ENCODE data around the gene DHRS2. TPM values are rescaled to one million over a fixed set of nuclear protein-coding genes. Genes with fewer than 3 reads are reported as not detected.

DHRS2 gene
- polyA plus RNA-seq, 2 donors = 0.14 TPM

DNA sequence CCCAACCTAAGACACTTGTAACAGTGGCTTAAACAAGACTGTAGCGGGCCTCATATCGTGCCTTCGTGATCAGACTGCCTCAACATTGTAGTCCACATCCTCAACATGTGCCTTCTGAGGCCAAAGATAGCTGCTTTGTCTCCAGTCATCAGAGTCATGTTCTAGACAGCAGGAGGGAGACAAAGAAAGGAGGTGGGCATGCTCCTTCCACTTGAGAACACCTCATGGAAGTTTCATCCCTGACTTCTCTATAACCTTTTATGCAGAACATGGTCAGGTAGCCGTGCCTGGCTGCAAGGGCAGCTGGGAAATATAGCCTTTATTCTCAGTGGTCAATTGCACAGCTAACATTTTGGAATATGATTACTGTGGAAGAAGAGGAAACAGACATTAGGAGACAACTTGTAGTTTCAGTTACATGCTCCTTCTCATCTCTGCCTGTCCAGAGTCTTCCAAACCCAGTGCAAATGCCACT is 25.3 kb upstream of the DHRS2 start:
- no peaks in the 10 kb centered on the region for H3K9me3 ChIP-seq (ENCODE audit: control insufficient read depth in 2 of 2, insufficient read depth in 1 of 2, low read depth in 1 of 2, low read length in 1 of 2)
- no peaks in the 10 kb centered on the region for H3K36me3 ChIP-seq (ENCODE audit: control insufficient read depth in 2 of 2, insufficient read depth in 2 of 2, low read length in 1 of 2)
- no peaks in the 10 kb centered on the region for H3K27me3 ChIP-seq (ENCODE audit: control insufficient read depth in 1 of 2, insufficient read depth in 2 of 2, low read length in 2 of 2)
- no peak overlapping the region for H3K27ac ChIP-seq (ENCODE audit: low read depth in 2 of 2, low read length in 1 of 2)
- H3K4me3 ChIP-seq (ENCODE audit: low read depth in 1 of 2, low read length in 2 of 2) = no peak overlapping the region
- H3K4me1 ChIP-seq (ENCODE audit: control insufficient read depth in 2 of 2, insufficient read depth in 2 of 2, low read length in 1 of 2) = no peaks in the 10 kb centered on the region
- WGBS, 2 donors = 56% methylated on average over 4 of the region's 4 CpGs

DNA sequence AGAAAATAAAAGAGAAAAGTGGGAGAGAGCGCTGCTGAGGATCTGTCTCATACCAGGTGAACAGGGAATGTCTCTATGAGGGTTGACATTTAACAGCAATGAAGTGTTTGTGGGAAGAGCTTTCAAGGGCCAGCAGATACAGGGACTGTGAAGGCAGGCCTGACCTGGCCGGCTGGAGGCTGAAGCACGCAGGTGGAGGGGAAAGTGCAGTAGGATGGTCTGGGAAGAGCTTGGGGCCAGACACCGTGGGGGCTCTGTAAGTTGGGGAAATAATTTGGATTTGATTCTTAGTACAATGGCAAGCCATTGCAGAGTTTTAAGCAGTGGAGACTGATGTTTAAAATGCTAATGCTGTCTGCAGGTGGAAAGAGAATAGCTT is 23.8 kb upstream of the DHRS2 start:
- H3K9me3 ChIP-seq (ENCODE audit: control insufficient read depth in 2 of 2, insufficient read depth in 1 of 2, low read depth in 1 of 2, low read length in 1 of 2) = no peaks in the 10 kb centered on the region
- H3K4me1 ChIP-seq (ENCODE audit: control insufficient read depth in 2 of 2, insufficient read depth in 2 of 2, low read length in 1 of 2) = no peaks in the 10 kb centered on the region

DNA sequence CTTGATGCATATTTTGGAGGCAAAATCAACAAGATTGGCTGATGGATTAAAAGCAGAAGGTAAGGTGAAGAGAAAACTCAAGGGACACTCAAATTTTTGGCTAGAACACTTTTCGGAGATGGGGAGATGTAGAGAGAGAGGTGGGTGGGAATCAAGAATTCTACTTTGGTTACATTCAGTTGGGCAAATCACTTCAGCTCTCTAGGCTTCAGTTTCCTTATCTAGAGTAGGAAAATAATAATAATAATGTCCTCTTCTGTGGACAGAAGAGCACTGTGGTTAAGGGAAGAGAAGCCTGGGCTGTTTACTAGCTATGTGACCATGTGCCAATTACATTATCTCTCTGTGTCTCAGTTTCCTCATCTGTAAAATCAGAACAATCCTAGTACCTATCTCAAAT is 23.4 kb upstream of the DHRS2 start:
- H3K4me3 ChIP-seq (ENCODE audit: low read depth in 1 of 2, low read length in 2 of 2) = no peak overlapping the region
- no peaks in the 10 kb centered on the region for H3K27me3 ChIP-seq (ENCODE audit: control insufficient read depth in 1 of 2, insufficient read depth in 2 of 2, low read length in 2 of 2)
- H3K4me1 ChIP-seq (ENCODE audit: control insufficient read depth in 2 of 2, insufficient read depth in 2 of 2, low read length in 1 of 2) = no peaks in the 10 kb centered on the region
- 91 to 98% methylated on average over 1 of the region's 1 CpG for WGBS, 2 donors
- no peaks in the 10 kb centered on the region for H3K9me3 ChIP-seq (ENCODE audit: control insufficient read depth in 2 of 2, insufficient read depth in 1 of 2, low read depth in 1 of 2, low read length in 1 of 2)
- no peak overlapping the region for H3K27ac ChIP-seq (ENCODE audit: low read depth in 2 of 2, low read length in 1 of 2)
- no peaks in the 10 kb centered on the region for H3K36me3 ChIP-seq (ENCODE audit: control insufficient read depth in 2 of 2, insufficient read depth in 2 of 2, low read length in 1 of 2)

More for the DNA sequence above, 23.8 kb upstream of the DHRS2 start:
- 77 to 85% methylated on average over 4 of the region's 4 CpGs for WGBS, 2 donors
- no peaks in the 10 kb centered on the region for H3K27me3 ChIP-seq (ENCODE audit: control insufficient read depth in 1 of 2, insufficient read depth in 2 of 2, low read length in 2 of 2)
- H3K36me3 ChIP-seq (ENCODE audit: control insufficient read depth in 2 of 2, insufficient read depth in 2 of 2, low read length in 1 of 2) = no peaks in the 10 kb centered on the region
- H3K4me3 ChIP-seq (ENCODE audit: low read depth in 1 of 2, low read length in 2 of 2) = no peak overlapping the region
- H3K27ac ChIP-seq (ENCODE audit: low read depth in 2 of 2, low read length in 1 of 2) = no peak overlapping the region

DNA sequence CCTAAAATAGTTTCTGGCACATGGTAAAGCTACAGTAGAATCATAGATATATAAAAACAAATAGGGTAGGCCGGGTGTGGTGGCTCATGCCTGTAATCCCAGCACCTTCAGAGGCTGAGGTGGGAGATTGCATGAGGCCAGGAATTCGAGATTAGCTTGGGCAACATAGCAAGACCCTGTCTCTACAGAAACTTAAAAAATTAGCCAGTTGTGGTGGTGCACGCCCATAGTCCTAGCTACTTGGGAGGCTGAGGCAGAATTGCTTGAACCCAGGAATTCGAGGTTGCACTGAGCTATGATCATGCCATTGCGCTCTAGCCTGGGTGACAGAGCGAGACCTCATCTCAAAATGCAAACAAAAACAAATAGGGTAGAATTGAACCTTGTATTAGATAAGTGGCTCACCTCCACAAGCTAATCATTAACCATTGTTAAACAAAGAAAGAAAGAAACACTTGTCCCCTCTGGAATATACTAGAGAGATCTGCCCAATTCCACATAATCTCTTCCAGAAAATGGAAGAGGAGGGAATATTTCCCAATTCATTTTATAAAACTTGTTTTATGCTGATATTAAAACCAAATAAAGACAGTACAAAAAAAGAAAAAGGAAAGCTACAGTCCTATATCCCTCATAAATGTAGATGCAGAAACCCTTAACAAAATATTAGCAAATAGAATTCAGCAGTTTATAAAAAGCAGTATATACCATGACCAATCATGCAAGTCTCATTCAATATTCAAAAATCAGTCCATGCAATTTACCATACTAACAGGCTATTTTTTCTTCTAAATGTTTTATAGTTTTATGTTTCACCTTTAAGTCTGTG is 22.7 kb upstream of the DHRS2 start:
- H3K4me1 ChIP-seq (ENCODE audit: control insufficient read depth in 2 of 2, insufficient read depth in 2 of 2, low read length in 1 of 2) = no peaks in the 10 kb centered on the region
- H3K27ac ChIP-seq (ENCODE audit: low read depth in 2 of 2, low read length in 1 of 2) = no peak overlapping the region
- WGBS, 2 donors = 67 to 84% methylated on average over 6 of the region's 6 CpGs
- no peaks in the 10 kb centered on the region for H3K27me3 ChIP-seq (ENCODE audit: control insufficient read depth in 1 of 2, insufficient read depth in 2 of 2, low read length in 2 of 2)
- H3K4me3 ChIP-seq (ENCODE audit: low read depth in 1 of 2, low read length in 2 of 2) = no peak overlapping the region
- no peaks in the 10 kb centered on the region for H3K36me3 ChIP-seq (ENCODE audit: control insufficient read depth in 2 of 2, insufficient read depth in 2 of 2, low read length in 1 of 2)
- H3K9me3 ChIP-seq (ENCODE audit: control insufficient read depth in 2 of 2, insufficient read depth in 1 of 2, low read depth in 1 of 2, low read length in 1 of 2) = no peaks in the 10 kb centered on the region

DNA sequence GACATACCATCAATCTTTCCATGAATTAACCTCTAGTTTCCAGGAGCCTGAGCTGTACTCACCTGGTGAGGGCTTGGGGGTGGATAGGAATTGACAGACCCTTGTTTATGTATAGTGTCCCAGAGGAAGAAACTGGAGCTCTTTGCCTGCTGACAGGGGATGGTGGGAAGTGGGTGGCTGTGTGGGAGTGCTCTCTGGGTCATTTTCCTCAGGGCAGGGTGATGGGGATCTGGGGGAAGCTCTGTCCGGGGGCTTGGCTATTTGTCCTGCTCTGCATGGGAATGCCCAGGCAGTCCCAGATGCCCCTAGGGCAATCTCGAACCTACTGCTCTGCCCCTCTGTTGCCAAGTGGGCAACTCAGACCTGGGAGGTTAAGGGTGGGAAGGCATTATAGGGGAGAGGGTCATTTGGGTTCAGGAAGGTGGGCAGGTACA is 21.8 kb upstream of the DHRS2 start:
- Histone ChIP-seq H3K27me3 (ENCODE audit: control insufficient read depth in 1 of 2, insufficient read depth in 2 of 2, low read length in 2 of 2) (no peaks in the 10 kb centered on the region), H3K27ac (ENCODE audit: low read depth in 2 of 2, low read length in 1 of 2) (no peak overlapping the region), H3K4me3 (ENCODE audit: low read depth in 1 of 2, low read length in 2 of 2) (no peak overlapping the region), H3K4me1 (ENCODE audit: control insufficient read depth in 2 of 2, insufficient read depth in 2 of 2, low read length in 1 of 2) (no peaks in the 10 kb centered on the region), H3K9me3 (ENCODE audit: control insufficient read depth in 2 of 2, insufficient read depth in 1 of 2, low read depth in 1 of 2, low read length in 1 of 2) (no peaks in the 10 kb centered on the region), H3K36me3 (ENCODE audit: control insufficient read depth in 2 of 2, insufficient read depth in 2 of 2, low read length in 1 of 2) (no peaks in the 10 kb centered on the region)
- WGBS, 2 donors = 56 to 57% methylated on average over 2 of the region's 2 CpGs

DNA sequence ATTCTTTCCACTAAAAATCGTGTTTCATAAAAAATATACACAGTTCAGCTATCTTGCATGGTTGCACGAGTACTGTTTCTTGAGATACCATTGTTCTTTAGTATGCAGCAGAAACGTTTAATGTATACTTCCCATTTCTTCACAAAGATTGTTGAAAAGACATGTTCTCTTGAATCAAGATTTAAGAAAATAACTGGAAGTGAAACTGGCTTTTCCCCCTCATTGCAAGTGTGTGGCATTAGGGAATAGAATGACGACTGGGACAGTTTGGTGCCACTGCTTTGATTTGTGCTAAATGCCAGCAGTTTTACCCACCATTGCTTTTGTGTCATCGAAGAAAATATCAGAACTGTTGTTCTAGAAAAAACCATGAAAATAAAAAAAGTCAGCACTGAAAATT is 20.3 kb upstream of the DHRS2 start:
- Histone ChIP-seq H3K36me3 (ENCODE audit: control insufficient read depth in 2 of 2, insufficient read depth in 2 of 2, low read length in 1 of 2) (no peaks in the 10 kb centered on the region), H3K4me1 (ENCODE audit: control insufficient read depth in 2 of 2, insufficient read depth in 2 of 2, low read length in 1 of 2) (no peaks in the 10 kb centered on the region), H3K9me3 (ENCODE audit: control insufficient read depth in 2 of 2, insufficient read depth in 1 of 2, low read depth in 1 of 2, low read length in 1 of 2) (no peaks in the 10 kb centered on the region), H3K27me3 (ENCODE audit: control insufficient read depth in 1 of 2, insufficient read depth in 2 of 2, low read length in 2 of 2) (no peaks in the 10 kb centered on the region), H3K4me3 (ENCODE audit: low read depth in 1 of 2, low read length in 2 of 2) (no peak overlapping the region), H3K27ac (ENCODE audit: low read depth in 2 of 2, low read length in 1 of 2) (no peak overlapping the region)
- WGBS, 2 donors = 50 to 56% methylated on average over 5 of the region's 5 CpGs

DNA sequence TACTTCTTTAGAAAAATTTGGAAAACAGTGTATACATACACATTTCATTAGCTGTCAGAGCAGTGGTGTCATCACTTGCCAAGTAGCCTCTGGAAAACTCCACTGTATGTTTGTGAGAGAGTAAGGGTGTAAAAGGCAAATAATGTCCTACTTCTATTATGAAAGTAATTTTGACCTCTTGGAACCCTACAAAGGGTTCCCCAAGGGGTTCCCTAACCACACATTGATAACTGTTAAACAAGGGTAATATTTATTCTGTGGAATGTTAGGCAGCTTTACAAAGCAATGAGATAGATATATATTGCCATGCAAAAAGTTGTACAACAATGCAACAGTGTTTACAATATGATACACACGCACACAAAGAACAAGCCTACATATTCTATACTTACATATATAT is 18.6 kb upstream of the DHRS2 start:
- no peak overlapping the region for H3K4me3 ChIP-seq (ENCODE audit: low read depth in 1 of 2, low read length in 2 of 2)
- no peaks in the 10 kb centered on the region for H3K4me1 ChIP-seq (ENCODE audit: control insufficient read depth in 2 of 2, insufficient read depth in 2 of 2, low read length in 1 of 2)
- H3K36me3 ChIP-seq (ENCODE audit: control insufficient read depth in 2 of 2, insufficient read depth in 2 of 2, low read length in 1 of 2) = no peaks in the 10 kb centered on the region
- 87 to 88% methylated on average over 1 of the region's 1 CpG for WGBS, 2 donors
- no peaks in the 10 kb centered on the region for H3K9me3 ChIP-seq (ENCODE audit: control insufficient read depth in 2 of 2, insufficient read depth in 1 of 2, low read depth in 1 of 2, low read length in 1 of 2)
- H3K27me3 ChIP-seq (ENCODE audit: control insufficient read depth in 1 of 2, insufficient read depth in 2 of 2, low read length in 2 of 2) = peaks cover 0 to 3% of the 10 kb centered on the region in 2 donors
- no peak overlapping the region for H3K27ac ChIP-seq (ENCODE audit: low read depth in 2 of 2, low read length in 1 of 2)

DNA sequence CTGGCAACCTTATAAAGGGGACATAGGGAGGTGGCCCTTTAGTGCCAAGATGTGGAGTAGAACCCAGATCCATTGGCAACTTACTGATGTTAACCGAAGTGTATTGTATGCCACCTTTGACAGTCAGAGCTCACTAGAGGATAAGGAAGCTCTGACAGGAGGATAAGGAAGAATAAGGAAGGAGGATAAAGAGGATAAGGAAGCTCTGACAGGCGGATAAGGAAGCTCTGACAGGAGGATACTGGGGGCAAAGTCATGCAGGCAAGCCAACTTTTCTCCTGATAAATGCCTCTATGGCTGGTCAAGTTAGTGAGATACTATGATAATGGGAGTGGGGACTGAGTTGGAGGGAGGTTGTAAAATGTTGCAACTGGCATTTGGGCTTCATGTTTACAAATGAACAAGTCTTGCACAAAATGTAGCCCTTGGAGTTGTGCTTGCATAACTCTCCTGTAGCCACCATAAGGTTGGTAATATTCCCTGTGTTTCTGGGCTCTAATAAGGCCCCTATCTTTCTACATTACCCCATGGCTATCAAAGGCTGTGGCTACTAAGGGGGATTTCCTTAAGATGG is 17.7 kb upstream of the DHRS2 start:
- H3K9me3 ChIP-seq (ENCODE audit: control insufficient read depth in 2 of 2, insufficient read depth in 1 of 2, low read depth in 1 of 2, low read length in 1 of 2) = no peaks in the 10 kb centered on the region
- WGBS, 2 donors = 64 to 76% methylated on average over 2 of the region's 2 CpGs
- no peak overlapping the region for H3K4me3 ChIP-seq (ENCODE audit: low read depth in 1 of 2, low read length in 2 of 2)
- H3K27ac ChIP-seq (ENCODE audit: low read depth in 2 of 2, low read length in 1 of 2) = no peak overlapping the region
- H3K4me1 ChIP-seq (ENCODE audit: control insufficient read depth in 2 of 2, insufficient read depth in 2 of 2, low read length in 1 of 2) = no peaks in the 10 kb centered on the region
- peaks cover 0 to 3% of the 10 kb centered on the region in 2 donors for H3K27me3 ChIP-seq (ENCODE audit: control insufficient read depth in 1 of 2, insufficient read depth in 2 of 2, low read length in 2 of 2)
- H3K36me3 ChIP-seq (ENCODE audit: control insufficient read depth in 2 of 2, insufficient read depth in 2 of 2, low read length in 1 of 2) = no peaks in the 10 kb centered on the region

DNA sequence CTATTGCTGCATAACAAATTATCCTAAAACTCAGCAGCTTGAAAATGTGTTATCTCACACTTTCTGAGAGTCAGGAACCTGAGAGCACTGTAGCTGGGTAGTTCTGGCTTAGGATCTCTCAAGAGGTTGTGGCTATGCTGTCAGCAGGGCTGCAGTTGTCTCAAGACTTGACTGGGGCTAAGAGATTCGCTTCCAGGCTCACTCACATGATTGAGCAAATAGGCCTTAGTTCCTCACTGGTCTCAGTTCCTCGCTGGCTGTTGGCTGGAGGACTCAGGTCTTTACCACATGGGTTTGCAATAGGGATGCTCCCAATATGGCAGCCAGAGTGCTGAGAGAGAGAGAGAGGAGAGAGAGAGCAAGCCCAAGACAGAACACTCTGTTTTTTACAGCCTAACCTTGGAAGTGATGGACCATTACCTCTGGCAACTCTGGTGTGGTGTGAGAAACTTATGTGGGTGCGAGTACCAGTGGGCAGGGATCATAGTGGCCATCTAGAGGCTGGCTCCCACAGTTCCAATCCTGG is 15.9 kb upstream of the DHRS2 start:
- 70 to 77% methylated on average over 3 of the region's 3 CpGs for WGBS, 2 donors
- peaks cover 0 to 2% of the 10 kb centered on the region in 2 donors for H3K9me3 ChIP-seq (ENCODE audit: control insufficient read depth in 2 of 2, insufficient read depth in 1 of 2, low read depth in 1 of 2, low read length in 1 of 2)
- H3K27me3 ChIP-seq (ENCODE audit: control insufficient read depth in 1 of 2, insufficient read depth in 2 of 2, low read length in 2 of 2) = peaks cover 0 to 3% of the 10 kb centered on the region in 2 donors
- H3K27ac ChIP-seq (ENCODE audit: low read depth in 2 of 2, low read length in 1 of 2) = no peak overlapping the region
- no peaks in the 10 kb centered on the region for H3K4me1 ChIP-seq (ENCODE audit: control insufficient read depth in 2 of 2, insufficient read depth in 2 of 2, low read length in 1 of 2)
- H3K36me3 ChIP-seq (ENCODE audit: control insufficient read depth in 2 of 2, insufficient read depth in 2 of 2, low read length in 1 of 2) = no peaks in the 10 kb centered on the region
- no peak overlapping the region for H3K4me3 ChIP-seq (ENCODE audit: low read depth in 1 of 2, low read length in 2 of 2)
